Adipose tissue (tissue), 3 donors: ENCODE data around the gene THSD4. TPM values are rescaled to one million over a fixed set of nuclear protein-coding genes. Genes with fewer than 3 reads are reported as not detected.

Experiments
- H3K27ac ChIP-seq: one replicate; pipeline ENCODE4 v1.5.1; 2013; ENCODE audit warnings: low read depth, low read length
- WGBS, 3 donors: extraction: QIAGEN DNeasy Blood & Tissue Kit; methylation state at CpG; one replicate each; pipeline ENCODE4 v1.1.7; 2013; 5-methylcytosine and 5-hydroxymethylcytosine counted together
- polyA plus RNA-seq, 3 donors: library from polyadenylated mRNA; stranded (reverse); fragments of 200-250 nt; gene quantifications; one replicate each; pipeline ENCODE4 v1.2.3, GENCODE V29; 2013
- donor health status: healthy with polysubstance abuse.
- donor health status: Bipolar disorder and iron deficiency.
- donor health status: healthy.

The THSD4 gene
- polyA plus RNA-seq, 3 donors = 1.6 to 3.1 (median 2.4) TPM

DNA sequence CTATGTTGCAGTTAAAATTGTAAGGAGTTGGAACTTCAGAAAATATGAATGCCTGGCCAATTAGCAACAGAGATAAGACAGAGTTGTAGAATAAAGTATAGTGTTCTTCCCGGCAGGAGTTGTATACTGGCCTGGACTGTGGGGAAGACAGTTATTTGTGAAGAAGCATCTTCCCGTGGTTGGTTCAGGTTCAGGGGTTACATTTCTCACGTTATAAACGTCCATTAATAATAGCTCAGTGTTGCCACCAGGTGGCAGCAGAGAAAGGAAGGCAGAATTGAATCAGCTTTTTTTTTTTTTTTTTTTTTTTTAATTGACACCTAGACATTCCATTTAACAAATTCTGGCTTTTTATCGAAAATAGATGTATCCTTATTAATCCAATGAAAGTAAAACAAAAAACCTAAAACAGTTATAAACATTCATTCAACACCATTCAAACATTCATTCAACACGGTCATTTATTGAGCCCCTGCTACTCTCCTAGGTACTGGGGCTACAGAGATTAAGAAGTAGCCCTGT, 628.7 kb downstream of the THSD4 start:
- no peak overlapping the region for H3K27ac ChIP-seq
- WGBS, 3 donors = 18 to 22% (median 21%) methylated on average over 6 of the region's 6 CpGs

DNA sequence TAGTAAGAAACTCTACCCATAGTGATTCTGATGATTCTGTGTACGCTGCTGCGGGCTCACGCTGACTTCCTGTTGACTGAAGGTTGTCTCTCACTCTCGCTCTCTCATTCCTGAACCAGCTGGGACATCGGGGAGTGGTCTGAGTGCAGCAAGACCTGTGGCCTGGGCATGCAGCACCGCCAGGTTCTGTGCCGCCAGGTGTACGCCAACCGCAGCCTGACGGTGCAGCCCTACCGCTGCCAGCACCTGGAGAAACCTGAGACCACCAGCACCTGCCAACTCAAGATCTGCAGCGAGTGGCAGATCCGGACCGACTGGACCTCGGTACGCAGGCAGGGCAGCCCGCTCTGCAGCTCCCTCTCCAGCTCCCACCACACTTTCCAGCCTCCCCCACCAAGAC, 631.4 kb downstream of the THSD4 start:
- WGBS, 3 donors = 82 to 96% (median 93%) methylated on average over 17 of the region's 17 CpGs
- no peak overlapping the region for H3K27ac ChIP-seq

DNA sequence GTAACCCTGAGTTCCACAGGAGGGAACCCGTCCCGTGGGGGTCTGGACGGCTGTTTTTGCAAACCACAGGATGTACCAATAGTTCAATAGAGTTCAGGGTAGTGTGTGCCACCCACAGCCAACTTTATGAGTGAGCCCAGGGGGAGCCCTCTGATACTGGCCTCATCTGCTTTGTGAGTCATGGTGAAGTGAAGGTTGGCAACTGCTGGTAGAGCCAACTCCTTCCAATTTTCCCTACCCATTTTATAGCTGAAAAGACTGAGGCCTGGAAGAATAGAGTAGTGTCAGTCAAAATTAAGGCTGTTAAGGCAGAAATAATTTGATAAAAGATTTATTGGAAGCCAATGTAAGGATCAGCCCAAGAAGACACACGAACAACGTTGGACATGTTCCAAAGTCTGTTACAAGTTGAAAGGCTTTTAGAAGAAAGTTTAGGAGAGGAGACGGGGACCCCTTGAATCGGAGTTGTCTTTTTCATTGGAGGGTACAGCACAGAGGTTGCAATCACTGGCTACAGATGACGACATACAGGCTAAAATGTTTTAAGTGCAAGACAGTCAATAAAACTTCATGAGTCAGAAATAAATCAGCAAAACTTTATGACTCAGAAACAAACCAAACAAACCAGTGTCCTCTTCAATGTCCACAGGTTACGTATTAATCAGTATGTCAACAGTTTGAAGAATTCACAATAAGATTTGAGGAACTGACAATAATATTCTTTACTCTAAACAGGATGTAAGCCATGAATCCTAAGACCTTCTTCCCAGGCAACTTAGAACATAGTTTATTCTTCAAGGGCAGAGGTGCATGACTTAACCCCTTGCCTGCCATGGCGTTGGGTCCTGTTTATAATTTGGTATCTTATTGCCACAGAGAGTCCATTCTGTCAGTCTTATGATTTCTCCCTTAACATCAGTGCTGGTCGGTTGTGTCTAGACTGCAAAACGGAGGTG, 632.1 kb downstream of the THSD4 start:
- 61 to 76% (median 72%) methylated on average over 12 of the region's 12 CpGs for WGBS, 3 donors
- H3K27ac ChIP-seq = no peak overlapping the region

DNA sequence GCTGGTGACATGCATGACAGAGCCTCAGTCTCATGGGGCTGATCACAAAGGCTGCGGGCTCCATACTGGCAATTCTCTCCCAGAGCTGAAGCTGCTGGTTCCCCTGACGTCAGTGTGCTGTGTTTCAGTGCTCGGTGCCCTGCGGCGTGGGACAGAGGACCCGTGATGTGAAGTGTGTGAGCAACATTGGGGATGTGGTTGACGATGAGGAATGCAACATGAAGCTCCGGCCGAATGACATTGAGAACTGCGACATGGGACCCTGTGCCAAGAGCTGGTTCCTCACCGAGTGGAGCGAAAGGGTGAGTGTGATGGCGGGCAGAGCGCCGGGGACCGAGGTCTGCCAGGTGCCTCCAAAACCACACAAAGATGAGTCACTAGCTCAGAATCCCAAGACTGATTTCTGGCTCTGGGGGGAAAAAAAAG, 633.0 kb downstream of the THSD4 start:
- WGBS, 3 donors = 86 to 96% (median 87%) methylated on average over 16 of the region's 16 CpGs
- H3K27ac ChIP-seq = no peak overlapping the region

DNA sequence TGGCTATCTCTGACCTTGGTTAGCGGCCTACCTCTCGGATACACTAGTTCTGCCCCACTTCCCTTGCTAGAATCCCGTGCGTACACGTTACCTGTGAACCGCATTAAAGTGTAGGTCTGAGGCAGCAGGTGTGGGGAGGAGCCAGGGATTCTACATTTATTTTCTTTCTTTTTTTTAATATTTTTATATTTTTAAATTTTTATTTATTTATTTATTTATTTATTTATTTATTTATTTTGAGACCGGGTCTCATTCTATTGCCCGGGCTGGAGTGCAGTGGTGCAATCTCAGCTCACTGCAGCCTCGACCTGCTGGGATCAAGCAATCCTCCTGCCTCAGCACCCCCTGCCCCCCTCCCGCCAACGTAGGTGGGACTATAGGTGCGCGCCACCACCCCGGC, 634.2 kb downstream of the THSD4 start:
- H3K27ac ChIP-seq = no peak overlapping the region
- WGBS, 3 donors = 96 to 98% (median 97%) methylated on average over 14 of the region's 14 CpGs

DNA sequence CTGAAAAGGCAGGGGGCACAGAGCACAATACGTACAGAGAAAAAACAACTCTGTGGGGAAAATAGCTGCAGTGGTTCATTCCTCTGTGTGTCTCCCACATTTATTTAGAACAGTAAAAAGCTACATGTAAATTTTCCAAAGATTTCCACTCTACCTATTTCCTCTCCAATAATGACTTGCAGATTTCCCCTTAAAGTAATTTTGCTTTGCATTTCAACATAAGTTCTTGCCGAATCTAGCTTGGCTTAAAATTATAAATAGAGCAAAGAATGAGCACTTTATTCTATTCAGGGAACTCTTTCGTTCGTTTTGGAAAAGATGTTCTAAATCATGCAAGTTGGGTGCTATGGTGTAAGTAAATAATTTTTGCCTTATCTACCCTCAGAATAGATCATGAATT, 636.9 kb downstream of the THSD4 start:
- H3K27ac ChIP-seq = no peak overlapping the region

DNA sequence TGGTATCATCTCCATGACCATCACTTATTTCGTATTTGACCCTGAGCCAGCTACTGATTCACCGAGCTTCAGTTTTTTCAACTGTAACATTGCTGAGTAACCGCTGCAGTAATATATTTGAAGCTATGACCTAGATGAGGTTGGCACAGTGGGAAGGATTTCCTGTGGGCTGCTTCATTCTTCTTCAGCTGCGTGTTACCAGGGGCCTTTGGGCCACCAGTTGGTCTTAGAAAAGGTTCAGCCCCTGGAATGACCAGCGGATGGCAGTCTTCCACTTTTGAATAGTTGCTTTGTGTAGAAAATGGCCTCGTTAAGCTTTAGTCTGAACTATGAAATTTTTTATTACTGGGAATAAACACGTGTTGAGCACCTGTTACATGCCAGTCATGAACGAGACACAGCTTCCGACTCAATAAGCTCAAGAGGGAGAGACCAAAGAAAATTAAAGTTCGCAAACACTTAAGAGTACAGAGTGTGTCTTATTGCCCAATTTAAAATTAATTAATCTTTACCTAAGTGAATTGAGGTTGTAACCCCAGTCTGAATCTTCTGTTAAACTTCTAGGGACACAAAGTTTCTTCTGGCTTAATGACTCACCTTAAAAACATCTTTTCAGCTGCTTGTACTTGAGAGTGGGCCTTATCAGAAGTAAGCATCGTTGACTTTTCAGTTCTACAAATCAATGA, 637.5 kb downstream of the THSD4 start:
- 44 to 55% (median 53%) methylated on average over 11 of the region's 11 CpGs for WGBS, 3 donors
- no peak overlapping the region for H3K27ac ChIP-seq

More for the DNA sequence above, 636.9 kb downstream of the THSD4 start:
- WGBS, 3 donors = 58 to 70% (median 64%) methylated on average over 4 of the region's 4 CpGs

DNA sequence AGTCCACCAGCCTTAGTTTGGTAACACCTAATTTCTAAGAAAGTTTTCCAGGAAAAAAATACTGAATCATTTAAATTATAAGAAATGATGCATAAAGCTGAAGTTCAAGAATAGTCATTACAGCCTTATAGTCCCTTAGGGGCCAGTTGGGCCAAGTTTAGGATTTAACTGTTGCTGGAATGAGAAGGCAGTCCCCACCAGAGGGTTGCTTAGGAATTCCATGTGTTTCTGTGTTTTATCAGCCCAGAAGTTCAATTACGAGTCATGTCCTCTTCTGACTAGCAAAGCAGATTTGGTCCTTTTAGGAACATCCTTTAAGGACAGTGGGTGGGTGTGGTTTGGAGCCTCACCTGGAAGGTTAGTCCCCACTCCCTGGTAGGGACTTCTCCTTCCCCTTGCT, 638.1 kb downstream of the THSD4 start:
- WGBS, 3 donors = 87 to 92% (median 88%) methylated on average over 1 of the region's 1 CpG
- H3K27ac ChIP-seq = no peak overlapping the region

DNA sequence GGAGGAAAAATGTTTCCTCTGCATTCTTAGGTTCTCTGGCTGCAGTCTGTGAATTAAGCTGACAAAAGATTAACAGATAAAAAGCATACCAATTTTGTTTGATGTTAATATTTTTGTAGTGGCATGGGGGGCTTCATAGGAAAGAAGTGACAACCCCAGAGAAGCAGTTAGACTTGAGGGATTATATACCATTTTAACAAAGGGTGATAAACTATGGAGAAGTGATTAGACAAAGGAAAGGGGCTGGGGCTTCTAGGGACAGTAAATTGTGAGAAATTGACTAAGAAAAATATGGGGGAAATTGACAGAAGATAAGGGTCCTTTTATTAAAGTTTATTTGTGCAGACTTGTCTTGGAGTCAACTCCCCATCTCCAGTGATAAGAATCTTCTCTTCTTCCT, 639.4 kb downstream of the THSD4 start:
- no peak overlapping the region for H3K27ac ChIP-seq

DNA sequence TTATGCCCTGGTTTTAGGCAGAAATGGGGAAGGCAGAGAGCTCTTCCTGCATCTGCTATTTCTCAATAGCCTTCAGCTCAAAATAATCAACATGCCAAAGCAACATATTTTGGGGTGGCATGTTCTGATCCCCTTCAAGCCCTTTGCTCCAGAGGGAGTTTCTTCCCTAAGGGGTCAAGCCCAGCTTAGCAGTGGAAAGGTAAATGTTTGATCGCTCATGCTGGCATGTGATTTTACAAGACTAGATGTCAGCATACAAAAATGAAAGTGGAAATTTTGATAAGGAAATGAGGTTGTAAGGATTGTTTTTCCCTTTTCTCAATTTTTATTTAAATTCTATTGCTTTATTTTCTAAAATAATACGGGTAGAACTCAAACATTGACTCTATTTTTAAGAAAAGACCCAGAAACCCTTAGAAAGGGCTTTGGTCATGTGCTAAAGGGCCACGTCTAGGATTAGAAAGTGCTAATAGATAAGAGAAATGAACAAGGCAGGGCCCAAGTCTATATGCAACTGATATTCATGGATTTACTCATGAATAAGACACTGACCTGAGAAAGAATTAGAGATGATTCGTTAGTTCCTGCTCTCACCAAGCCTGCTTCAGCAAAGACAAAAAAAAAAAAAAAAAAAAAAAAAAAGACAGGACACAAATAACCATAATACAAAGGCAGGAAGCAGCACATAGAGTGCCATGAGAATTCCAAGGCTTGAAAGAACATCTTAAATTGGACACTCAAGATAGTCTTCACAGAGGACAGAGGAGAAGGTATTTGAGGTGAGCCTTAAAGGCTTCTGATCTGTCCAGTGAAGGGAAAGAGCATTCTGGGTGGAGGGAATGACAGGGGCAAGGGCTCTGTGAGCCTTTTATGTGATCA, 640.1 kb downstream of the THSD4 start:
- H3K27ac ChIP-seq = no peak overlapping the region

DNA sequence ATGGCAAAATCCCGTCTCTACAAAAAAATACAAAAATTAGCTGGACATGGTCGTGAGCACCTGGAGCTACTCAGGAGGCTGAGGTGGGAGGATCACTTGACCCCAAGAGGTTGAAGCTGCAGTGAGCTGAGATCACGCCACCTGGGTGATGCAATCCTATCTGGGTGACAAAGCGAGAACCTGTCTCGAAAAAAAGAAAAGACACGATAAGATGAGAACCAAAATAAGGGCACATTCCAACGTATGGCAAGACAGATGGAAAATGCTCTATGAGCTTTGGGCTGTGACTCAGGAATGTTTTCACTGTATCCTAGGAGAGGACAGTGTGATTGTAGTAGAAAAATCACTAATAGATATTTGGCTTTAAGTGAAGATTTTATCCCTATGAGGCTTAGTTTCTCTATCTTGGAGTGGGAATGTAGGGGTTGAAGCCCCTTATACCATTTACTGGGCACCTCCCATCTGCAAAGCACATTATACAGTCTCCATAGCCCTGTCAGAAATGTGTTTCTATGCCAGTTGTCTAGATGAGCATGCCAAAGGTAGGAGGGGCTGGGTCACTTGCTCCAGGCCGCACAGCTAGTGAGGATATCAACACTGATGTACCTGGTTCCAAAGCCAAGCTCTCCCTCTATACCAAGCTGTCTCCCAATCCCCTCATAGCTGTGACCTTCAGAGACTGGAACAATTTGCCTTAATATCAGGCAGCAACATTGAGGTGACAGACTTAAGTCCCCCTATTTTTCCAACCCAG, 641.5 kb downstream of the THSD4 start:
- WGBS, 3 donors = 90 to 93% (median 91%) methylated on average over 8 of the region's 8 CpGs
- H3K27ac ChIP-seq = no peak overlapping the region

More for the DNA sequence above, 640.1 kb downstream of the THSD4 start:
- 77 to 84% (median 81%) methylated on average over 4 of the region's 4 CpGs for WGBS, 3 donors

DNA sequence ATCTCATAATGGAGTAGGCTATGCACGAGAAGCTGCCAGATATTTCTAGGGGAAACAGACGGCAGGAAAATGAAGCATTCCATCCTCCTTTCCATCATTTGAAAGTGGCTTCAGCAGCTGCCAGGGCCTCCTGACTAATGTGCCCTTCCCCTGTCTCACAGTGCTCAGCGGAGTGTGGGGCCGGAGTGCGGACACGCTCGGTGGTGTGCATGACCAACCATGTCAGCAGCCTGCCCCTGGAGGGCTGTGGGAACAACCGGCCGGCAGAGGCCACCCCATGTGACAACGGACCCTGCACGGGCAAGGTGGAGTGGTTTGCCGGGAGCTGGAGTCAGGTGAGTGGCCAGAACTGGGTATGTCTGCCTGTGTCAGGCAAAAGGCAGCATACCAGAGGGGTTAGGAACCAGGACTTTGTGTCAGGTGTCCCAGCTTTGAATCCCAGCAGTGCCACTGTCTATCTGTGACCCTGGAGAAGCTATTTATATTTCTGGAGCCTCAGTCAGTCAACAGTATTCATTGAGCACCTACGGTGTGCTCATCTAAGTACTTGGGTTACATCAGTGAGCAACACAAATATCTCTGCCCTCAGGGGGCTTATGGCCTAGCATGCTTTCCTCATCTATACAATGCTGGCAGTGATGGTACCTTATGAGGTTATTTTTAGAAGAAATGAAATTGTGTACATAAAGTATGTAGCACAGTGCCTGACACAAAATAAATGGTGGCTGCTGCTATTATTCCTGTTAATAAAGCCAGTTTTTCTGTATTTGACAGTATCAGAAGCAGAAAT, 642.7 kb downstream of the THSD4 start:
- 84 to 85% (median 84%) methylated on average over 13 of the region's 13 CpGs for WGBS, 3 donors
- H3K27ac ChIP-seq = no peak overlapping the region

DNA sequence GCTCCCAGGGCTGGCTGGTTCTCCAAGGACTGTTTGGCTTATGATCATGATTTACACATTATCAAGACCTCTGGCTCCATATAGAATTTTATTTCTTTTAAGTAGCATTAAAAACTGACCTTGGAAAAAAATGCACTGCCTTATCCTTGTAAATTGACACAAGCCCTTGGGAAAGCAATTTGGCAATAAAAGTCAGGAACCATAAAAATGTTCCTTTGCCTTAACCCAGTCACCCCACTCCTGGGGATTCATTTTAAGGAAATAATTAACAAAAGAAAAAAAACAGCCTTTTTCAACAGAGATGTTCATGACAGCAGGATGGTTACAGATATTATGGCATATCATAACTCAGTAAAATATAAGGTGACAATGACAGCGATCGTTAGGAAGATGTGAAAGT, 643.4 kb downstream of the THSD4 start:
- H3K27ac ChIP-seq = no peak overlapping the region
- 76 to 93% (median 91%) methylated on average over 2 of the region's 2 CpGs for WGBS, 3 donors

DNA sequence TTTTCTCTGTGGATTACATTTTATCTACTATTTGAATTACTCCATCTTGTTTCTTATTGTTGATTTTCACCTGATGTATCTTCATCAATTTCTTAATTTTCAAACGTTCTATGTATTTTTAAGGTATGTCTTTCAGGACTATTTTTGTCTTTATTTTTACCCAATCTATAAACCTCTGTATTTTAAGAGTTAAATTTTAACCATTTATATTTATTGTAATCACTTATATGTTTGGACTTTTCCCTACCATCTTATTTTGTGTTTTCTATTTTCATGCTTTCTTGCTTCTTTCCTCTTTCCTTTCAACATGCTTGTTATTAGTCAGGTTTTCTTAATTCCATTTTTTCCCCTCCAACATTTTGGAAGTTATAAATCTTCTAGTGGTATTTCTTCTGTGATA, 645.6 kb downstream of the THSD4 start:
- 73 to 94% (median 92%) methylated on average over 1 of the region's 1 CpG for WGBS, 3 donors
- no peak overlapping the region for H3K27ac ChIP-seq

DNA sequence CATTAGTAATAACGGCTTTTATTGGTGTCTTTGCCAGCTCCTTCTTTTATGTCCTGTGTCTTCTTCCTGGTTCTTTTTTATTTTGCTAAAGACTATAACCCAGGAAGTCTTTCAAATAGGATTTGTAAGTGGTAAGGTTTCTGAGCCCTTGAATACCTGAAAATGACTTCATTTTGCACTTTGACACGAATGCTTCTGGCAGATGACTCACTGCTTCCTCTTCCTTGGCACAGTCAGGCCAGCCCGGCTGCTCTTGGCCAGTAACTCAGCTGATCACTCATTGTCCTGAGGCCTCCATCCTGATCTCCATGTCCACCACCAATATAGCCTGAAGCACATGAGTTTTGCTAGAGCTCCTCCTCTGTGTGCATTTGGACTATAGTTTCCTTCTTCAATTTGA, 646.4 kb downstream of the THSD4 start:
- no peak overlapping the region for H3K27ac ChIP-seq
- WGBS, 3 donors = 47 to 68% (median 57%) methylated on average over 3 of the region's 3 CpGs

DNA sequence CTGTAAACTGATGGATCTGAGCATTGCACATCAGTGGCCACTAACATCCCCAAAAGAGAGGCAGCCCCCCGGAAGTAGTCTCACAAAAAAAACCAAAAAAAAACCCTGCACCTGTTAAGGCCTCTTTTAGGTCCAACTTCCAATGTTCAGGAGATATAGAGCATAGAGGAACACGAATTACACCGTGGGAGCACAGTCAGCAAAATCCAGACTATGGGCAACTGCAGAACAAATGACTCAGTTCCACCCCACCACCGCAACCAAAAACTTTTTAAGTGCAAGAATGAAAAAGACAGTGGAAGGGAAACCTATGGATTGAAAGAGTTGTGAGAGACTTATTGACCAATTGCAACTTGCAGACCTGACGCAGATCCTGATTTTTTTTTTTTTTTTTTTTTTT, 652.9 kb downstream of the THSD4 start:
- H3K27ac ChIP-seq = no peak overlapping the region
- 90 to 96% (median 94%) methylated on average over 5 of the region's 5 CpGs for WGBS, 3 donors

DNA sequence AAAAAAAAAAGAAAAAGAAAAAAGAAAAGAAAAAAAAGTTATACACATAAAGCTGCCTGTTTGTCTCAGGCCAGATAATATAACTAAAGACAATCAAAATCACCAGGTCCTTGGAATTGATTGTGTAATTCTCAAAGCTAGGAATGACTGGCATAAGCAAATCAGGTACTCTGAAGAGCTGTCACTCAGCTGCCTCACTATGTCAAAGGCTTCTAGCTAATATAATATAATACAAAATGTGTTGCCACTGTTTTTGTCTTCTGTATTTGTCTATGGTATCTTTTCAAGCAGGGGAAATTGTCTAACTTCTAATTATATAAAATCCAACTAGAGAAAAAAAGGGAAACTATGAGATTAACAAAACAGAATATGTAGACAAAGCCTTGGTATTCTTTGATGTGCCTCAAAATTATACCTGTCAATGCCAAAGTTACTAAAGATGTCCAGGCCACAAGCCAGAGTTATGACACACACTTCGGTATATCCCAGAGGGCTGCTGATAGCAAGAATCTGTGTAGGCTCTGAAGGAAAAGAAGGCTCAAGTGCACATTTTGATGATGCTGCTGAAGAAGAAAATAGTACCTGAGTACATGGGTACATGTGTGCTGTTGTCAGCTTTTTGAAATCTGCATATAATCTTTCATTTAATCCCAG, 658.1 kb downstream of the THSD4 start:
- no peak overlapping the region for H3K27ac ChIP-seq

More for the DNA sequence above, 658.1 kb downstream of the THSD4 start:
- WGBS, 3 donors = 82 to 96% (median 90%) methylated on average over 1 of the region's 1 CpG
